H1 (cell line): ENCODE data around the gene KCNC3. TPM values are rescaled to one million over a fixed set of nuclear protein-coding genes. Genes with fewer than 3 reads are reported as not detected.

Experiments
- CEBPB ChIP-seq: IDR thresholded peaks from 2 replicates; pipeline ENCODE4 v1.6.1; 2012; ENCODE audit warnings: low read depth, low read length
- CTBP2 ChIP-seq: IDR thresholded peaks from 2 replicates; pipeline ENCODE4 v1.7.0; 2011; ENCODE audit warnings: borderline replicate concordance, mild to moderate bottlenecking, moderate library complexity, mixed read lengths, low read length; ENCODE audit not compliant: insufficient read depth, insufficient read length
- E2F6 ChIP-seq: IDR thresholded peaks from 2 replicates; pipeline ENCODE4 v1.6.1; 2012; ENCODE audit warnings: inconsistent platforms
- EZH2 ChIP-seq: fragments of 200-600 bp; sonication (generic); IDR thresholded peaks from 2 replicates; pipeline ENCODE4 v1.7.1; 2012; ENCODE audit warnings: low read depth, mild to moderate bottlenecking, moderate library complexity, low read length, inconsistent platforms; ENCODE audit not compliant: severe bottlenecking
- GABPA ChIP-seq: IDR thresholded peaks from 2 replicates; pipeline ENCODE4 v1.6.1; 2011; ENCODE audit warnings: mild to moderate bottlenecking, low read length, moderate library complexity, borderline replicate concordance; ENCODE audit not compliant: insufficient read depth
- TCF12 ChIP-seq: IDR thresholded peaks from 2 replicates; pipeline ENCODE4 v1.6.1; 2011; ENCODE audit warnings: low read depth, mild to moderate bottlenecking, low read length
- TEAD4 ChIP-seq: IDR thresholded peaks from 2 replicates; pipeline ENCODE4 v1.6.1; 2012; ENCODE audit warnings: low read depth, low read length, inconsistent platforms, mixed read lengths
- polyA plus RNA-seq, 7 experiments: library from polyadenylated mRNA; depleted of rRNA in 3 of 7; stranded (reverse) in 5 of 7; unstranded in 2 of 7; fragments of >200 nt in 5 of 7; fragments of 200-250 nt in 2 of 7; gene quantifications; 1 replicate in 5 of 7; 2 replicates in 1 of 7; 4 replicates in 1 of 7; pipeline versions ENCODE4 v1.2.1 to v1.2.3, GENCODE V29; 2011 to 2013; ENCODE audit warnings: missing spikeins in 2 of 7, mixed read lengths in 2 of 7
- total RNA-seq: library from RNA; stranded (reverse); fragmentation: NEBNext Ultra II Directional; extraction: Animal tissue kit (Norgen Biotek cat#: 25700); gene quantifications from 2 replicates; pipeline ENCODE4 v1.2.1, GENCODE V29; 2021
- TF ChIP-seq, protein P1 (sequence below): fragments of 300-600 bp; sonication (generic); IDR thresholded peaks from 2 replicates; pipeline ENCODE4 v1.7.1; 2012; ENCODE audit warnings: low read length, moderate library complexity, mild to moderate bottlenecking, inconsistent platforms; ENCODE audit not compliant: insufficient replicate concordance

KCNC3 gene
- total and polyA plus RNA-seq, 2 of the 8 experiments (the other 6 are each of a cell fraction or from before 2014, with no cell fraction given), result 3.9 to 7.2 TPM

GRCh38 chr19:50300814-50301606, 28.2 kb downstream of the KCNC3 start (continued):
- TF ChIP-seq, protein P1, sequence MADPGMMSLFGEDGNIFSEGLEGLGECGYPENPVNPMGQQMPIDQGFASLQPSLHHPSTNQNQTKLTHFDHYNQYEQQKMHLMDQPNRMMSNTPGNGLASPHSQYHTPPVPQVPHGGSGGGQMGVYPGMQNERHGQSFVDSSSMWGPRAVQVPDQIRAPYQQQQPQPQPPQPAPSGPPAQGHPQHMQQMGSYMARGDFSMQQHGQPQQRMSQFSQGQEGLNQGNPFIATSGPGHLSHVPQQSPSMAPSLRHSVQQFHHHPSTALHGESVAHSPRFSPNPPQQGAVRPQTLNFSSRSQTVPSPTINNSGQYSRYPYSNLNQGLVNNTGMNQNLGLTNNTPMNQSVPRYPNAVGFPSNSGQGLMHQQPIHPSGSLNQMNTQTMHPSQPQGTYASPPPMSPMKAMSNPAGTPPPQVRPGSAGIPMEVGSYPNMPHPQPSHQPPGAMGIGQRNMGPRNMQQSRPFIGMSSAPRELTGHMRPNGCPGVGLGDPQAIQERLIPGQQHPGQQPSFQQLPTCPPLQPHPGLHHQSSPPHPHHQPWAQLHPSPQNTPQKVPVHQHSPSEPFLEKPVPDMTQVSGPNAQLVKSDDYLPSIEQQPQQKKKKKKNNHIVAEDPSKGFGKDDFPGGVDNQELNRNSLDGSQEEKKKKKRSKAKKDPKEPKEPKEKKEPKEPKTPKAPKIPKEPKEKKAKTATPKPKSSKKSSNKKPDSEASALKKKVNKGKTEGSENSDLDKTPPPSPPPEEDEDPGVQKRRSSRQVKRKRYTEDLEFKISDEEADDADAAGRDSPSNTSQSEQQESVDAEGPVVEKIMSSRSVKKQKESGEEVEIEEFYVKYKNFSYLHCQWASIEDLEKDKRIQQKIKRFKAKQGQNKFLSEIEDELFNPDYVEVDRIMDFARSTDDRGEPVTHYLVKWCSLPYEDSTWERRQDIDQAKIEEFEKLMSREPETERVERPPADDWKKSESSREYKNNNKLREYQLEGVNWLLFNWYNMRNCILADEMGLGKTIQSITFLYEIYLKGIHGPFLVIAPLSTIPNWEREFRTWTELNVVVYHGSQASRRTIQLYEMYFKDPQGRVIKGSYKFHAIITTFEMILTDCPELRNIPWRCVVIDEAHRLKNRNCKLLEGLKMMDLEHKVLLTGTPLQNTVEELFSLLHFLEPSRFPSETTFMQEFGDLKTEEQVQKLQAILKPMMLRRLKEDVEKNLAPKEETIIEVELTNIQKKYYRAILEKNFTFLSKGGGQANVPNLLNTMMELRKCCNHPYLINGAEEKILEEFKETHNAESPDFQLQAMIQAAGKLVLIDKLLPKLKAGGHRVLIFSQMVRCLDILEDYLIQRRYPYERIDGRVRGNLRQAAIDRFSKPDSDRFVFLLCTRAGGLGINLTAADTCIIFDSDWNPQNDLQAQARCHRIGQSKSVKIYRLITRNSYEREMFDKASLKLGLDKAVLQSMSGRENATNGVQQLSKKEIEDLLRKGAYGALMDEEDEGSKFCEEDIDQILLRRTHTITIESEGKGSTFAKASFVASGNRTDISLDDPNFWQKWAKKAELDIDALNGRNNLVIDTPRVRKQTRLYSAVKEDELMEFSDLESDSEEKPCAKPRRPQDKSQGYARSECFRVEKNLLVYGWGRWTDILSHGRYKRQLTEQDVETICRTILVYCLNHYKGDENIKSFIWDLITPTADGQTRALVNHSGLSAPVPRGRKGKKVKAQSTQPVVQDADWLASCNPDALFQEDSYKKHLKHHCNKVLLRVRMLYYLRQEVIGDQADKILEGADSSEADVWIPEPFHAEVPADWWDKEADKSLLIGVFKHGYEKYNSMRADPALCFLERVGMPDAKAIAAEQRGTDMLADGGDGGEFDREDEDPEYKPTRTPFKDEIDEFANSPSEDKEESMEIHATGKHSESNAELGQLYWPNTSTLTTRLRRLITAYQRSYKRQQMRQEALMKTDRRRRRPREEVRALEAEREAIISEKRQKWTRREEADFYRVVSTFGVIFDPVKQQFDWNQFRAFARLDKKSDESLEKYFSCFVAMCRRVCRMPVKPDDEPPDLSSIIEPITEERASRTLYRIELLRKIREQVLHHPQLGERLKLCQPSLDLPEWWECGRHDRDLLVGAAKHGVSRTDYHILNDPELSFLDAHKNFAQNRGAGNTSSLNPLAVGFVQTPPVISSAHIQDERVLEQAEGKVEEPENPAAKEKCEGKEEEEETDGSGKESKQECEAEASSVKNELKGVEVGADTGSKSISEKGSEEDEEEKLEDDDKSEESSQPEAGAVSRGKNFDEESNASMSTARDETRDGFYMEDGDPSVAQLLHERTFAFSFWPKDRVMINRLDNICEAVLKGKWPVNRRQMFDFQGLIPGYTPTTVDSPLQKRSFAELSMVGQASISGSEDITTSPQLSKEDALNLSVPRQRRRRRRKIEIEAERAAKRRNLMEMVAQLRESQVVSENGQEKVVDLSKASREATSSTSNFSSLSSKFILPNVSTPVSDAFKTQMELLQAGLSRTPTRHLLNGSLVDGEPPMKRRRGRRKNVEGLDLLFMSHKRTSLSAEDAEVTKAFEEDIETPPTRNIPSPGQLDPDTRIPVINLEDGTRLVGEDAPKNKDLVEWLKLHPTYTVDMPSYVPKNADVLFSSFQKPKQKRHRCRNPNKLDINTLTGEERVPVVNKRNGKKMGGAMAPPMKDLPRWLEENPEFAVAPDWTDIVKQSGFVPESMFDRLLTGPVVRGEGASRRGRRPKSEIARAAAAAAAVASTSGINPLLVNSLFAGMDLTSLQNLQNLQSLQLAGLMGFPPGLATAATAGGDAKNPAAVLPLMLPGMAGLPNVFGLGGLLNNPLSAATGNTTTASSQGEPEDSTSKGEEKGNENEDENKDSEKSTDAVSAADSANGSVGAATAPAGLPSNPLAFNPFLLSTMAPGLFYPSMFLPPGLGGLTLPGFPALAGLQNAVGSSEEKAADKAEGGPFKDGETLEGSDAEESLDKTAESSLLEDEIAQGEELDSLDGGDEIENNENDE, result no peak
- no peak for TF ChIP-seq CEBPB
- no peak for TF ChIP-seq E2F6
- TF ChIP-seq EZH2, result no peak
- no peak for TF ChIP-seq TEAD4
- TF ChIP-seq CTBP2, result no peak
- TF ChIP-seq TCF12, result no peak
- no peak for TF ChIP-seq GABPA
